ENCODE measurements around the gene PTCH1. TPM values are rescaled to one million over a fixed set of nuclear protein-coding genes. Genes with fewer than 3 reads are reported as not detected.

PTCH1 gene
- total RNA-seq, 1 experiment from 2014 or later = 15.2 TPM

- Histone ChIP-seq H3K9me2 (ENCODE audit: insufficient read depth) (no peaks in the 10 kb centered on the region), H3K9ac (ENCODE audit: low read length) (no peak overlapping the region), H3K27me3 (ENCODE audit: insufficient read depth, low read length) (no peaks in the 10 kb centered on the region), H3K9me3 (ENCODE audit: control insufficient read depth in 1 of 2, insufficient read depth in 1 of 2, low read depth in 1 of 2, low read length in 2 of 2) (no peaks in the 10 kb centered on the region), H2AFZ (ENCODE audit: low read depth, low read length, poor library complexity, severe bottlenecking) (no peak overlapping the region), H3K27ac (ENCODE audit: low read depth, low read length) (no peak overlapping the region), H3K4me2 (ENCODE audit: low read length) (no peak overlapping the region), H3K4me1 (ENCODE audit: control insufficient read depth in 1 of 2, insufficient read depth in 2 of 2, low read length in 2 of 2) (no peaks in the 10 kb centered on the region; a peak in 2 of 4 replicates), H3K36me3 (ENCODE audit: control insufficient read depth in 1 of 2, insufficient read depth in 2 of 2, low read length in 2 of 2) (peaks cover 0 to 2% of the 10 kb centered on the region in 2 experiments; a peak in 1 of 4 replicates), H3K4me3 (replicated peaks in 1 of 2; ENCODE audit: low read depth in 1 of 2, low read length in 2 of 2) (no peak overlapping the region), H4K20me1 (ENCODE audit: insufficient read depth) (no peaks in the 10 kb centered on the region), H3K79me2 (ENCODE audit: insufficient read depth, low read length) (no peaks in the 10 kb centered on the region)
- no peak for DNase-seq (ENCODE audit: low read depth, low spot score)
- TF ChIP-seq SRF (IDR thresholded peaks at IDR 0.05; ENCODE audit: low read depth) (no peak), YY1 (IDR thresholded peaks at IDR 0.05; ENCODE audit: extremely low read depth, insufficient replicate concordance, low read depth, low read length) (no peak), CEBPB (IDR thresholded peaks at IDR 0.05; ENCODE audit: low read depth) (no peak), SIN3A (IDR thresholded peaks at IDR 0.05; ENCODE audit: low read depth) (no peak), ATF3 (IDR thresholded peaks at IDR 0.05) (no peak), FOSL1 (IDR thresholded peaks at IDR 0.05; ENCODE audit: low read depth) (no peak), ZFX (IDR thresholded peaks at IDR 0.05) (no peak), CTCF (IDR thresholded peaks at IDR 0.05 in 2 of 3, conservative IDR thresholded peaks at IDR 0.05 in 1 of 3; ENCODE audit: borderline replicate concordance in 1 of 3, insufficient read depth in 1 of 3, low read depth in 2 of 3, low read length in 2 of 3) (no peak), RAD21 (IDR thresholded peaks at IDR 0.05; ENCODE audit: low read depth) (no peak), POLR2AphosphoS5 (IDR thresholded peaks at IDR 0.05; ENCODE audit: low read depth, low read length) (no peak), CBX3 (IDR thresholded peaks at IDR 0.05; ENCODE audit: low read depth) (no peak), ZNF274 (IDR thresholded peaks at IDR 0.05; ENCODE audit: low read depth, low read length) (no peak), TCF7L2 (IDR thresholded peaks at IDR 0.05; ENCODE audit: borderline replicate concordance, extremely low read depth, insufficient read depth, insufficient read length) (no peak)
- TF ChIP-seq, protein P1, sequence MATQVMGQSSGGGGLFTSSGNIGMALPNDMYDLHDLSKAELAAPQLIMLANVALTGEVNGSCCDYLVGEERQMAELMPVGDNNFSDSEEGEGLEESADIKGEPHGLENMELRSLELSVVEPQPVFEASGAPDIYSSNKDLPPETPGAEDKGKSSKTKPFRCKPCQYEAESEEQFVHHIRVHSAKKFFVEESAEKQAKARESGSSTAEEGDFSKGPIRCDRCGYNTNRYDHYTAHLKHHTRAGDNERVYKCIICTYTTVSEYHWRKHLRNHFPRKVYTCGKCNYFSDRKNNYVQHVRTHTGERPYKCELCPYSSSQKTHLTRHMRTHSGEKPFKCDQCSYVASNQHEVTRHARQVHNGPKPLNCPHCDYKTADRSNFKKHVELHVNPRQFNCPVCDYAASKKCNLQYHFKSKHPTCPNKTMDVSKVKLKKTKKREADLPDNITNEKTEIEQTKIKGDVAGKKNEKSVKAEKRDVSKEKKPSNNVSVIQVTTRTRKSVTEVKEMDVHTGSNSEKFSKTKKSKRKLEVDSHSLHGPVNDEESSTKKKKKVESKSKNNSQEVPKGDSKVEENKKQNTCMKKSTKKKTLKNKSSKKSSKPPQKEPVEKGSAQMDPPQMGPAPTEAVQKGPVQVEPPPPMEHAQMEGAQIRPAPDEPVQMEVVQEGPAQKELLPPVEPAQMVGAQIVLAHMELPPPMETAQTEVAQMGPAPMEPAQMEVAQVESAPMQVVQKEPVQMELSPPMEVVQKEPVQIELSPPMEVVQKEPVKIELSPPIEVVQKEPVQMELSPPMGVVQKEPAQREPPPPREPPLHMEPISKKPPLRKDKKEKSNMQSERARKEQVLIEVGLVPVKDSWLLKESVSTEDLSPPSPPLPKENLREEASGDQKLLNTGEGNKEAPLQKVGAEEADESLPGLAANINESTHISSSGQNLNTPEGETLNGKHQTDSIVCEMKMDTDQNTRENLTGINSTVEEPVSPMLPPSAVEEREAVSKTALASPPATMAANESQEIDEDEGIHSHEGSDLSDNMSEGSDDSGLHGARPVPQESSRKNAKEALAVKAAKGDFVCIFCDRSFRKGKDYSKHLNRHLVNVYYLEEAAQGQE (IDR thresholded peaks at IDR 0.05; ENCODE audit: low read depth) = no peak
- ChIA-PET CTCF (no interaction called here), POLR2A (no interaction called here), RAD21 (ENCODE audit: low non-redundant PET in 1 of 2, low total read pairs in 2 of 2, uncharacterized antibody in 2 of 2, unreplicated experiment in 2 of 2) (no interaction called here)
- ATAC-seq = no peak
- intact Hi-C loops (cut with micrococcal nuclease) = no loop called here
- no TSS peak for BruUV-seq (replicated peaks)
These were observed 69.8 kb downstream of the PTCH1 start for GRCh38 chr9:95446984-95447383.

Data from HCT116 (cell line).